ENCODE results near the gene SMYD3.

DNA sequence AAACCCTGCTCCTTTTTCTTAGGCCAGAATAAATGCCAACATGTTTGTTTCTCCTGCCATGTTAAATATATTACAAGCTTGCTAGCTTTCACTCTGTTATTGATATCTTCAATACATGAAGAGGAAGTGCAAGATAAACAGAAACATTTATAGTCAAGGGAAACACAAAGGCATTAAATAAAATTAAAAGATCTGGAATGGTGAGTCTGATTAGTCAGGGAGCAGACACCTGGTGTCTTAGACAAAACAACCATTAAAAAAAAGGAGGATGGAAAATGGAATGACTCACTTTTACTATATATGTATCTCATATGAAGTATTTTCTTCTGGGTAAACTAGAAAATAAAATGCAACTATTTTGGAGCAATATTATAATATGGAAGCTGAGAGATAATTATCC is 123.3 kb downstream of the SMYD3 start:
- TF ChIP-seq CTCF (IDR thresholded peaks at IDR 0.05; ENCODE audit: insufficient read depth, low read length, poor library complexity, severe bottlenecking) = no peak
- no peak for TF ChIP-seq EZH2phosphoT487 (conservative IDR thresholded peaks at IDR 0.05; ENCODE audit: low read length)
